Activated CD4-positive, alpha-beta memory T cell treated with anti-CD3 and anti-CD28 coated beads for 36 hours (primary cell): ENCODE measurements around the gene POLR2A. TPM values are rescaled to one million over a fixed set of nuclear protein-coding genes. Genes with fewer than 3 reads are reported as not detected.
A peak's percentile ranks its signal among the peaks of the same experiment; 100 is the strongest.

Experiments used
- CTCF ChIA-PET: fragments of 350-600 bp; sonication (Branson Sonifier 250); formaldehyde crosslinking; loops from one replicate; lab custom pipeline; 2021; ENCODE audit warnings: antibody characterized with exemption, inconsistent platforms; lab: Charles Lee
- POLR2A ChIA-PET: fragments of 350-600 bp; sonication (Branson Sonifier 250); formaldehyde crosslinking; loops from one replicate; lab custom pipeline; 2021; ENCODE audit warnings: antibody characterized with exemption; lab: Charles Lee
- DNase-seq: peaks from one replicate; pipeline ENCODE4 v3.0.0-alpha.2; 2020
- H3K27ac Mint-ChIP-seq: one replicate; pipeline ENCODE4 v1.8.0; 2021; ENCODE audit warnings: mixed read lengths
- H3K27me3 Mint-ChIP-seq: one replicate; pipeline ENCODE4 v1.8.0; 2021; ENCODE audit warnings: mixed read lengths
- H3K36me3 Mint-ChIP-seq: one replicate; pipeline ENCODE4 v1.8.0; 2021; ENCODE audit warnings: mixed read lengths
- H3K4me1 Mint-ChIP-seq: one replicate; pipeline ENCODE4 v1.8.0; 2021; ENCODE audit warnings: low read depth, mixed read lengths
- H3K4me3 Mint-ChIP-seq: one replicate; pipeline ENCODE4 v1.8.0; 2021; ENCODE audit warnings: mild to moderate bottlenecking, mixed read lengths
- H3K9me3 Mint-ChIP-seq: one replicate; pipeline ENCODE4 v1.8.0; 2021; ENCODE audit warnings: mixed read lengths
- intact Hi-C: fragments of 100-400 bp; cut with micrococcal nuclease; formaldehyde crosslinking; loops from one replicate; pipeline ENCODE4 v1.15.1; 2023
- total RNA-seq, 2 experiments: library from RNA; stranded (reverse); gene quantifications; one replicate each; pipeline ENCODE4 v1.2.3, GENCODE V29; 2021

POLR2A gene
- total RNA-seq, 2 experiments from 2014 or later: 180 to 187 TPM

DNA sequence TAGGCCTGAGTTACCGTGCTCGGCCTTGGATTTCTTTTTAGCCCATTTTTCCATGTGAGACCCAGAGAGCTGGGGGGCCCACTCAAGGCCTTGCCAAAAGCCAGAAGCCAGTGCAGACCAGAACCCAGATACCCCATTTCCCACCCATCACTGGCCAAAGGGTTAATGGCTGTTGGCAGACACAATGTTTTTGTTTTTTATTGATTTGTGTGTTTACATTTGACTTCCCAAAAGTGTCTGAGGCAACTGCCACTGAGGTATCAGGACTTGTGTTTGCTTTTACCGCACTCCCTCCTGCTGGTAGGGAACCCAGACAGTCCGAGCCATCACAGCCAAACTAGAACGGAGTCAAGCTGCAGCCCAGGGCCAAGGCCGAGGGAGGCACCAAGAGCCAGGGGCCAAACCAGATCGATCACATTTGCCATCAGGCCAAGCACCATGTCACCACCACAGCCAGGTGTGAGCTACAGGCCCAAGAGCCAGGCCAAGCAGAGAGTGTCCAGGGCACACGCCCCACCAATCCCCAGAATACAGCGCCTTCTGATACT lies 57.0 kb downstream of the POLR2A start:
- Mint-ChIP-seq H3K4me3 (no peak overlapping the region), H3K9me3 (peaks cover 4% of the 10 kb centered on the region), H3K27ac (no peak overlapping the region), H3K36me3 (no peaks in the 10 kb centered on the region), H3K4me1 (no peaks in the 10 kb centered on the region), H3K27me3 (no peaks in the 10 kb centered on the region)
- intact Hi-C loops: no loop called here
- ChIA-PET CTCF (interaction anchor here (1.0 kb wide), 1 partner anchor 104 kb away, joined by 3 read pairs; no protein-coding TSS in a partner anchor), POLR2A (no interaction called here)
- no peak for DNase-seq

DNA sequence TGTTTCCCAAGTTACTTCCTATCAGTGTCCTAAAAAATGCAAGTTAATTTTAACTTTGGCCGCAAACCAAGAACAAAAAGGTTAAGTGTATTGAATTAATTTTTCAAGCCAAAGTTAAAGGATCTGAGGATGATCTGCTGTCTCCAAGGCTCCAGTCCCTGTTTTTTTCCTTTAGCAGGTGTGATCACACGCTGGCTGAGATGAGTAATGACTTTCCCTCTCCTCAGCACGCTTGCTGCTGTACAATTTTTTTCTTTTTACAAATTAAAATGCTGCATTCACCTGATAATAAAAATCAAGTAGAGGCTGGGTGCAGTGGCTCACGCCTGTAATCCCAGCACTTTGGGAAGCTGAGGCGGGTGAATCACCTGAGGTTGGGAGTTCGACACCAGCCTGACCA lies 60.7 kb downstream of the POLR2A start:
- H3K4me1 Mint-ChIP-seq: peaks cover 15% of the 10 kb centered on the region
- CTCF ChIA-PET: interaction anchor here (1.8 kb wide), 1 partner anchor 22 kb away, joined by 4 read pairs; no protein-coding TSS in a partner anchor
- intact Hi-C loops: no loop called here
- no peaks in the 10 kb centered on the region for H3K9me3 Mint-ChIP-seq
- DNase-seq: no peak
- no peaks in the 10 kb centered on the region for H3K27me3 Mint-ChIP-seq
- H3K4me3 Mint-ChIP-seq: no peak overlapping the region
- H3K27ac Mint-ChIP-seq: no peak overlapping the region
- POLR2A ChIA-PET: no interaction called here
- H3K36me3 Mint-ChIP-seq: no peaks in the 10 kb centered on the region

DNA sequence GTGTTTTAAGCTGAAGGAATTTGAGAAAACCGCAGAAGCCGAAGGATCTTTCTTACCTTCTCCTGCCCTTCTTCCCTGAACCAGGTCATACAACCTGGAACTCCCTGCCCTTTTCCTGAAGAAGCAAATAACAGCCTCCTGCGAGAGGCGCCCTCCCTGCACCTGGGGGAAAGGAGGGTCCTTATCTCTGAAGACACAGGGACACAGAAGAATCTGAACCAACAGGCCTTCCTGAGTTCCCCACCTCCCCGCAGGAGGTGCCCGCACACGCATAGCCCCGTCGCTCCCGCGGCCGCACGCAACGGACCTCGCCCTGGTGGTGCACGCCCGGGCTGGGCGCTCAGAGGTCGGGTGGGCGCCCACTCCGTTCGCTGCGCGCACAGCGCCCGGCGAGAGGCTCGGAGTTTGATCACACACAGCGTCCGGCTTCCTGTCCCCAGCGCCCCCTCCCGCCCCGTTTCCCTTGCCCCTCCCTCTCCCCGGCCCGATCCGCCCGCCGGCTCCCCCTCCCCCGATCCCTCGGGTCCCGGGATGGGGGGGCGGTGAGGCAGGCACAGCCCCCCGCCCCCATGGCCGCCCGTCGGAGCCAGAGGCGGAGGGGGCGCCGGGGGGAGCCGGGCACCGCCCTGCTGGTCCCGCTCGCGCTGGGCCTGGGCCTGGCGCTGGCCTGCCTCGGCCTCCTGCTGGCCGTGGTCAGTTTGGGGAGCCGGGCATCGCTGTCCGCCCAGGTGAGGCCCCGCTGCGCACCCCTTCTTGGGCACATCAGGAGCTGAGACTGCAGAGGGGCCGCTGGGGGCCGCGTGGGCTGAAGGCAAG lies 64.6 kb downstream of the POLR2A start, which contains the start of gene TNFSF12:
Gene TNFSF12 (plus strand): TSS at position 474 of the 816 bp plus-strand sequence. CDS start 96 bp downstream, at position 570.
- H3K27ac Mint-ChIP-seq: peak within 1 kb of the TSS; percentile 67
- no peaks in the 10 kb centered on the region for H3K27me3 Mint-ChIP-seq
- H3K4me1 Mint-ChIP-seq: peaks cover 50% of the 10 kb centered on the region
- intact Hi-C loops: no loop called here
- peak within 1 kb of the TSS; percentile 80 for H3K4me3 Mint-ChIP-seq
- H3K36me3 Mint-ChIP-seq: peaks cover 1% of the 10 kb centered on the region
- POLR2A ChIA-PET: interaction anchor here (0.5 to 1.5 kb wide), 4 partner anchors 12 to 427 kb away, joined by 3 to 4 read pairs (median 3); no protein-coding TSS in a partner anchor
- DNase-seq: peak; percentile 76
- CTCF ChIA-PET: interaction anchor here (0.6 to 5.1 kb wide), 7 partner anchors 12 to 193 kb away, joined by 3 to 37 read pairs (median 3); no protein-coding TSS in a partner anchor
- no peaks in the 10 kb centered on the region for H3K9me3 Mint-ChIP-seq

Other genes starting within 250 kb of the POLR2A start
- 10 to 100 TPM; 44.7 to 48.2 TPM for gene DVL2, start 249.8 kb upstream of the POLR2A start, total RNA-seq
- 10 to 100 TPM; 24.0 to 28.7 TPM for gene PHF23, start 244.9 kb upstream of the POLR2A start, total RNA-seq
- gene GABARAP, start 241.9 kb upstream of the POLR2A start, total RNA-seq: 100 to 1,000 TPM; 188 to 199 TPM
- 100 to 1,000 TPM; 155 to 164 TPM for gene CTDNEP1, start 232.6 kb upstream of the POLR2A start, total RNA-seq
- 10 to 100 TPM; 49.6 to 52.4 TPM for gene ELP5, start 232.2 kb upstream of the POLR2A start, total RNA-seq
- 1 to 10 TPM; 1.5 to 1.6 TPM for gene CLDN7, start 221.9 kb upstream of the POLR2A start, total RNA-seq
- under 1 TPM; 0.15 to 0.19 TPM for gene SLC2A4, start 202.6 kb upstream of the POLR2A start, total RNA-seq
- gene YBX2, start 189.7 kb upstream of the POLR2A start, total RNA-seq: under 1 TPM; 0.70 to 0.83 TPM
- gene EIF5A, start 176.7 kb upstream of the POLR2A start, total RNA-seq: 100 to 1,000 TPM; 774 to 776 TPM
- gene GPS2, start 169.0 kb upstream of the POLR2A start, total RNA-seq: 10 to 100 TPM; 34.9 to 38.7 TPM
- gene NEURL4, start 155.0 kb upstream of the POLR2A start, total RNA-seq: 10 to 100 TPM; 26.9 to 29.3 TPM
- gene ACAP1, start 147.8 kb upstream of the POLR2A start, total RNA-seq: 100 to 1,000 TPM; 391 to 405 TPM
- 1 to 10 TPM; 2.6 to 2.8 TPM for gene KCTD11, start 132.2 kb upstream of the POLR2A start, total RNA-seq
- gene TMEM95, start 129.2 kb upstream of the POLR2A start, total RNA-seq: not detected
- gene TNK1, start 103.3 kb upstream of the POLR2A start, total RNA-seq: 1 to 10 TPM; 3.7 to 4.4 TPM
- gene PLSCR3, start 89.8 kb upstream of the POLR2A start, total RNA-seq: 10 to 100 TPM; 78.2 to 87.0 TPM
- 10 to 100 TPM; 87.0 to 88.5 TPM for gene TMEM256, start 80.3 kb upstream of the POLR2A start, total RNA-seq
- 1 to 10 TPM; 9.0 to 9.9 TPM for gene NLGN2, start 76.5 kb upstream of the POLR2A start, total RNA-seq
- not detected for gene SPEM1, start 64.0 kb upstream of the POLR2A start, total RNA-seq
- gene SPEM2, start 58.8 kb upstream of the POLR2A start, total RNA-seq: not detected
- not detected for gene SPEM3, start 55.5 kb upstream of the POLR2A start, total RNA-seq
- 10 to 100 TPM; 11.4 to 11.6 TPM for gene TMEM102, start 48.9 kb upstream of the POLR2A start, total RNA-seq
- 1 to 10 TPM; 1.0 to 2.1 TPM for gene FGF11, start 44.9 kb upstream of the POLR2A start, total RNA-seq
- 1 to 10 TPM; 7.7 to 8.5 TPM for gene CHRNB1, start 39.3 kb upstream of the POLR2A start, total RNA-seq
- gene ZBTB4, start 4.7 kb upstream of the POLR2A start, total RNA-seq: 10 to 100 TPM; 16.5 to 16.7 TPM
- gene SLC35G6, start 2.9 kb upstream of the POLR2A start, total RNA-seq: not detected
- gene TNFSF12, start 64.7 kb downstream of the POLR2A start, total RNA-seq: 10 to 100 TPM; 19.7 to 22.4 TPM
- under 1 TPM; 0.71 to 0.94 TPM for gene TNFSF13, start 74.4 kb downstream of the POLR2A start, total RNA-seq
- 10 to 100 TPM; 50.8 to 53.2 TPM for gene SENP3, start 77.6 kb downstream of the POLR2A start, total RNA-seq
- 10 to 100 TPM; 31.5 to 34.1 TPM for gene CD68, start 95.3 kb downstream of the POLR2A start, total RNA-seq
- 10 to 100 TPM; 52.6 to 52.9 TPM for gene MPDU1, start 99.5 kb downstream of the POLR2A start, total RNA-seq
- under 1 TPM in 1 of 2 experiments, not detected in 1; 0.29 TPM for gene SOX15, start 105.7 kb downstream of the POLR2A start, total RNA-seq
- 10 to 100 TPM; 37.5 to 40.1 TPM for gene FXR2, start 130.5 kb downstream of the POLR2A start, total RNA-seq
- gene SAT2, start 143.5 kb downstream of the POLR2A start, total RNA-seq: 10 to 100 TPM; 27.4 to 28.2 TPM
- not detected for gene SHBG, start 145.8 kb downstream of the POLR2A start, total RNA-seq
- gene ATP1B2, start 166.6 kb downstream of the POLR2A start, total RNA-seq: under 1 TPM; 0.12 to 0.26 TPM
- 100 to 1,000 TPM; 123 to 129 TPM for gene TP53, start 203.1 kb downstream of the POLR2A start, total RNA-seq
- 10 to 100 TPM; 20.2 to 23.3 TPM for gene WRAP53, start 204.1 kb downstream of the POLR2A start, total RNA-seq
- not detected for gene EFNB3, start 220.8 kb downstream of the POLR2A start, total RNA-seq
- not detected for gene DNAH2, start 233.4 kb downstream of the POLR2A start, total RNA-seq